HG03442 (cell line): ENCODE results near the gene FNIP2.
A peak's percentile ranks its signal among the peaks of the same experiment; 100 is the strongest.
"Not testable (repeated sequence)": the region's sequence is repeated elsewhere in the genome, so short reads cannot be mapped to it uniquely, and the experiment has no call there.

Experiments
- ATAC-seq: cut with Tn5 transposase; IDR thresholded peaks from one replicate; pipeline ENCODE4 v1.9.1; 2021; ENCODE audit warnings: mild to moderate bottlenecking, moderate library complexity; ENCODE audit not compliant: unreplicated experiment

The FNIP2 gene

DNA sequence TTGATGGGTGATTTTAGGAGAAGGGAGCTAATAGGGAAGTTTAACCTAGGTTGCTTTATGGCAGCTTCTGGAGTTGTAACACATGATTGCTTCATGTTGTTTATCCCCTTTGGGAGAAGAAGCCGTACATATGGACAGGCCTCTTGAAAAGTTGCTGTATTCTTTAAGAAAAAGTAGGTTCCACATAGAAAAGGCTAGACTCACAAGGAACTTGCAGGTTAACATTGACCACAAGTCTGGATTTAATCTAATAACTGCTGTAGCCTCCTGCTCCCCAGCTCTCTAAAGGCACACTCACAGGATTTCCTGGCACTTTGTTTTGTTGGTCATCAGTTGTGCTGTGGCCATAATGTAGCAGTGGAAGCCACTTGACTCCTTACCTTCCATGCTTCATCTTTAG, 19.7 kb downstream of the FNIP2 start:
- no peak for ATAC-seq

DNA sequence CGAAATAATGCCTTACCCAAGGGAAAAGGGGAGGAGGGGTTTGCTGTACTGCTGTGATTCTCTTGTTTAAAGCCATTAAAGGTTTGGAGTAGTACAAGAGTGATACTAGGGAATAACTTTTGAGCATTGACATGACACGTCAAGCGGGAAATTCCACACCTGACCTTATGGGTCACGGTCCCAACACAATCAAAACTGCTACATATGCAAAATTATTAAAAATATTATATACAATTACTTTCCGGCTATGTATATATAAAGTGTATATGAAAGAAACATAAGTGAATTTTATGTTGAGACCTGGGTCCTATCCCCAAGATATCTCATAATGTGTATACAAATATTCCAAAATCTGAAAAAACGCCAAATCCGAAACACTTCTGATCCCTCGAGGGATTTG, 21.0 kb downstream of the FNIP2 start:
- no peak for ATAC-seq

DNA sequence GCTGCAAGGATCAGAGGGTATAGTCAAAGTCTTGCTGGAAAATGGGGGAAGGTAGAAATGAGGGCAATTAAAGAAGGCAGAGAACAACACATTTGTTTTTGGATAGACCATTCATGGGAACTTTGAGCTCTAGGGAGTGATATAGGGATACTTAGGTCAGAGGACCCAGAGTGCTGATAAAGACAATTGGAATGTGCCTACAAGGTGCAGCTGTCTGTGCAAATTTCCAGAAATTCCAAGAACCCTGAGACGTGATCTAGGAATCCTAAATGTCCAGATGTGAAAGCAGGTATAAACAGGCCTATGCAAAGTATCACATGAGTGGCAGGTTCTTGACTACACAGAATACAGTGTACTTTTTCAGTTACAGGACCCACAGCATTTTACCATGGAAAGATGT, 24.2 kb downstream of the FNIP2 start:
- no peak for ATAC-seq

DNA sequence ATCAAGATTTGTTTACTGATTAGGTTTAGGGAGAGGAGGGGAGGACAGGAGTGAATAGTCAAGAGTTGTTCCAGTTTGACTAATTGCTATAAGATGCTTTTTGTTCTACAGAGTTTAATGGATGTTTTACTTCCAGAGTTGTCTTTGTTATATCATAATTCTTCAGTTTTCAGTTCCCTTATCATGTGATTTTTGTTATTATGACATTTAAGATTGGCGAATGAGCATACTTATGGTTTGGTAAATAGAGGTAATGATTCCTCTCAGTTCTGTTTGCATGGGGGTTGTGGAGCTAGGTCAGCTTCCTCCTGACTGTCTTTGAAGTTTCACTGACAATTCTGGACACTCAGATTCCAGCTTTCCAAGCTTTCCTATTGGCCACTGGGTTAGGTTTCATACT, 24.6 kb downstream of the FNIP2 start:
- not testable (repeated sequence) for ATAC-seq

DNA sequence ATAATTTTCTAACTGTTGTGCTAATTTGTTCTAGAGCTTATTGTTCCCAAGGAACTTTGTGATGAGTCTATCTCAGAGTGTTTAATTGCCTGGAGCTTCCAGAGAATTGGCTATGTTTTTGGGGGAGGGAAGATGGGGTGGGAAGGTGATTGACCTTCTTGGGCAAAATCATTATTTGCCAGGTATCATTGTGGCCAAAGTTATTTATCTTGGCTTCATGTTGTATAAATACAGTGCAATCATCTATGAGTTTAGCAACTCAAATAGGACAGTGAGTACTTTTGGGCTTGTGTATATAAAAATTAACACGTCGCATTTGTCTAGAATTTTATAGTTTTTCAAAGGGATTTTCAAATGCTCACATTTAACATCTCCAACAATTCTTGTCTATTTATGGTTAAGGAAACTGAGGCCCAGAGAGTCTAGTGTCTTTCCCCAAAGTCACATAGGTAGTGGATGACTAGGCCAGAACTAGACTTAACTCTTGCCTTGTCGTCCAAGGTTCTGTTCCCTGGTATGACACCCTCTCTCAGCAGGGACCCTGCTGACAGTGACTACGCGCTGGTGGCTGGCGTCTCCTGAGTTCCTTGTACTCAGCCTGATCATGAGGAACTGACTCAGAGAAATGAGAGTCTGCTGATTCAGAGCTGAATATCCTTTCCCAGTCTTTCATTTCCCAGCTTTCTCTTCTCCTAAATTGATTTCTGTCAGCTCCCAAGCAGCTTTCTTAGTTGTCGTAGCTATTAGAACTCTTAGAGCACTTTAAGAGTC, 27.7 kb downstream of the FNIP2 start:
- ATAC-seq: no peak

DNA sequence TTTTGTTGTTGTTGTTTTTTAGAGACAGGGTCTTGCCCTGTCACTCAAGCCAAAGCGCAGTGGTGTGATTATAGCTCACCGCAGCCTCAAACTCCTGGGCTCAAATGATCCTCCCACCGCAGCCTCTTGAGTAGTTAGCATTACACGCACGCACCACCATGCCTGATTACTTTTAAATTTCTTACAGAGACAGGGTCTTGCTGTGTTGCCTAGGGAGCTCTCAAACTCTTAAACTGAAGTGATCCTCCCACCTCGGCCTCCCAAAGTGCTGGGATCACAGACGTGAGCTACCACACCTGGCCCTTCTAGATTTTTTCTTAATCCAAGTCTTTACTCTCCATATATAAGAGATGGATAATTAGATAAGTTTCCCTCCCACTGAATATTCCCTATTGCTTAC, 29.2 kb downstream of the FNIP2 start:
- no peak for ATAC-seq

DNA sequence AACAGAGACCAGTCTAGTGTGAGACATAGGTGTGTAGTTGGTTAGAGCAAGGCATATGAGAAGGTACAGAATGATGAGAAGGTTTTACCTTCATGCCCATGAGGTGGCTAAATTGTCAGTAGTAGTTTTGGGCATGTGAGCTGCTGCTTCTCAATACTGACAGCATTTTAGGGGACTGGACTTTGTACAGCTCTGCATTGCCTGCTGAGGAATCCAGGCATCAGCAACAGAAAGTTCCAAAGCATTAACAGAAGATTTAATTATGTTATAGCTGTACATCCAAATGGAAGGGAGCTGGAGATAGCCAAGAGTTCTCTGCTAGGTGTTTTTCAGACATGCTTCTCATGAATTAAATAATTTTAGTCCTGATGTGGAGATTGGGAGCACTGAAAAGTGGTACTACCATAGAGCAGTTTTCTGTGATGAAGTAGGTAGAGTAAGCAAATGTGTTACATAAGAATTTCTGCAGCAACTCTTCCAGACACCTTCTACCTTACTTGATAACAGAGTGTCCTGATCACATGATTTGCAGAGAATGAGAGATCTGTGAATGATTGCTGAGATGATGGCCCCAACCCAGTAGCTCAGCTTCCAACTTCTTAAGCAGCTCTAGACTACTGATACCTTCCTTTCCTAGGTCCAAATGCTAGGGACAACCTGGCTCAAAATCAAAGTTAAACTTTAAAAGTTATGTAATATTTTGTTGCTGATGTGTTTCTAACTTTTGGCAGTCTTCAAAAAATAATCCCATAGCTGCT, 30.4 kb downstream of the FNIP2 start:
- ATAC-seq: no peak

DNA sequence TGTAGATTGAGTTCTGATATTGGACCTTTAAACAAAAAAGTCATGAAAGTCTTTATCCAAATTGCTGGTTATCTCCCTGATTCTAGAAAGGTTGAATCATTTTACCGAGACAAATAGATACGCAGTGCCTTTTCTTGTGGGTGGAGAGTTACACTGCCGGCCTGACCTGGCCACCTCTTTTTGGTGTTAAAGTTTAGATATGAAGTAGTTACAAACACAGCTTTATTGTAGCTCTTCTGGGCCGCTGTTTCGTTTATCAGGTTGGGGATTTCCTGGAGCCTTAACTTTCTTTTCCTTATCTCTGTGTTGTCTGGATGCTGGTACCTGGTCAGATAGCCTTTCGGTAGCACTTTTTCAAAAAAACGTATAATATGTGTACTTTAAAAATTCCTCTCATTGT, 31.0 kb downstream of the FNIP2 start:
- no peak for ATAC-seq

DNA sequence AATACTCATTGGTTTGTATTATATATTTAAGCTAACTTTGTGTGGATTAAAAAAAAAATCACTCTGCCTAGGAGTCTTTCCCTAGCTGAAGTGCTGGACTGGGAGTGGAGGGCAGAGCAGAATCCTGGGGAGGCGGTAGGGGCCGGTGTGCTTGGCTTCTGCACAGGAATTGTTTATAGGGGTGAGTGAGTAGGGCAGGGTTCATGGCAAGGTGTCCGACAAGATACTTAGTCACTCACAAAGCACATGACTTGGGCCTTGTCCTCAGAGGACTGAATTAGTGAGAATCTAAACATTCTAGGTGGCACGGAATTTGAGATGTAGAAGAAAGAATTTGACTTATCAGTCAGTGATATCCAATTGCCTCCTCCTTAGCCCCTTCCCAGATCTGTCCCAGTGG, 32.2 kb downstream of the FNIP2 start:
- ATAC-seq: no peak

DNA sequence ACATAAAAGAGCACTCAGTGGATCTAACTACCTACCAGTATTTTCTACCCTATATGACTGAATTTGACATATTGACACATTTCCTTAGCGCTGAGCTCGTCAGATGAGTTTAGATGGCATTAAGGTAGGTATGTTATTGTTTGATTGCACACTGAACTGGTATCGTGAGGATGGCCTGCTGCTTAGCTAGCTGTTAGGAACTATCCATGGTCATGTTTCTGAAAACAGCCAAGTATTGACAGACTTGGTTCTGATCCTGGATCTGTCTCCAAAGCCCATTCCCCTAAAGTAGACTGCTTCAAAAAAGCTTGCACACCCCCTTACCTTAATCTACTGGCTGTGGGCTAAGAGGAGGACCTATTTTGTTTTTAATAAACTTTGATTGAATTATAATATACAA, 32.9 kb downstream of the FNIP2 start:
- no peak for ATAC-seq

DNA sequence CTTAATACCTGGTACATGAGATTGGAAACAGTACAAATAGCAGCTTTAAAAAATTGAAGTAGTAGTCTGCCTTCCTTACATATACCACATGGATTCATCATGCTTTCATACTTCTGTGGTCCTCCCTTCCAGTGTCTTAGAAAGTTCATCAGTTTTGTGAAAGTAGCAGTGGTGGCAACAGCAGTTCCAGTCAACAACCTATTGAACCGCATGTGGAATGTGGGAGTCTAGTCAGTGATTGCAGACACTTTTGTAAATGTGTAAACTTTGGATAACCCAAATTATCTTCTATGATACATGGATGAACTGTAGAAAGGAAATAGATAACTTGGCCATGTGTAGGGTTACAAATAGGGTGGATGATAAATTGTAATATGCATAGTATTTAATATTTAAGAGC, 34.1 kb downstream of the FNIP2 start:
- no peak for ATAC-seq

DNA sequence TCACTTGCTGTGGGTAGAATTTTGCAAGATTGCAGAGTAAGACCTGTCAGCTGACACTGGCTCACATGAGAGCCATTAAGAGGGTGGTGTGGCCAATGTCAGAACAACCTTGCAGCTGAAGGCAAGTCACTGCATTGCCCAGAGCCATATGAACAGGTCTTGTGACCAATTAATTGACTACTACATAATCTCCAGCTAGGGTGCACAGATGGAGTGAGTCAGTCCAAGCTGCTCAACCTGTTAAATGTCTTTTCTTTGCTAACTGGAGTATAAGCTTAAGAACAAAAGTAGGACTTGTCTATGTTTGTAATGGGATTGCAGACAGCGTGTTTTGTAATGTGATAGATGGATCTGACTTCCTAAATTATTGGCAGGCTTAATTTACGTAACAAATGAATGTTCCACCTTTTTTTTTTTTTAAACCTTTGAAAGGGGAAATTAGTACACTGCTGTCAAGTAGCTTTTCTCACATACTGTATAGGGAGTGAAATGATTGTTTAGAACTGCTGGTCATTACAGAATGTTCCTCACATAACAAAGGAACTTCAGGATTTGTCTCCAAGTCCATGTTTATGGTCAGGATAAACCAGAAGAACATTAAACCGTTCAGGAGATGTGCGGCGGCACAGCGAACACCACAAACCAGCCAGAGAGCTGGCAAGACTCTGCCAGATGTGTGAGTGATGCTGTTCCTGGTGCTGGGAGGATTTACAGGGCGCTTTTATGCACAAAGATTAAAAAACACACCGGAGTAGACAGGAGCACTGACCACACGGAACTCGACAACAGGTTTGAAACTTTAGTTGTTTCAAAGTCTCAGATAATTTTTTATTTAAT, 37.0 kb downstream of the FNIP2 start:
- ATAC-seq: no peak

DNA sequence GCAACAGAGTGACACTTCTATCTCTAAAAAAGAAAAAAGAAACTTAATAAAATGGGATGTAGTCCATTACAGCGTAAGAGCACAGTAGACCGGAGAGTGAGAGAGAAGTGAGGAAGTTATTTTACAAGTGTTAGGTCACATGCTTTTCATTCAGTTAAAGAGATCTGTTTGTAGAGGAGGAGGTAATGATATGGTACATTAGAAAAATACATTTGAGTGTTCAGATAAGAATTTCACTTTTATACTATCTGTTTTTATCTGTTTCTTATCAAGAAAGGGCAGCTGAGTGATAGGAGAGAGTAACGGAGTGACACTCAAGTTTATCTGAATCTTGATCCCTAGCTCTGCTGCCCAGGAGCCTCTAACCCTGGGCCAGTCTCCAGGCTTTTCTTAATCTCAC, 38.9 kb downstream of the FNIP2 start:
- ATAC-seq: no peak

DNA sequence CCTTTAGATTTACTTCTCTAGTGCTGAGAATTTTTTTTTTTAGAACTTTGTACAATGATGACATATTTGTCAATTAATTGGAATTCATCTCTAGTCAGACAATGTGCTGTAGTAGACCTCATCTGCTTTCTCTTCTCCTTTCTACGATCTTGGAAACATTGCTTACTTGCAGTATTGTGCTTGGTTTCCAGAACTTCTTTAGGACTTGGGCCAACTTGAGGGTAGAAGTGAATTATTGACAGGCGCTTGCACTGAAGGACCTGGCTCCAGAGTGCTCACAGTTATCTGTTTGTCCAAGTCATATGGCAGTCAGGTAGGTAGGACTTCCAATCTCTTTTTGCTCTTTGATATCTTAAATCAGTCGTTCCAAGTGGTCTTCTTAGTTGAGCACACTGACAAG, 39.6 kb downstream of the FNIP2 start:
- no peak for ATAC-seq

DNA sequence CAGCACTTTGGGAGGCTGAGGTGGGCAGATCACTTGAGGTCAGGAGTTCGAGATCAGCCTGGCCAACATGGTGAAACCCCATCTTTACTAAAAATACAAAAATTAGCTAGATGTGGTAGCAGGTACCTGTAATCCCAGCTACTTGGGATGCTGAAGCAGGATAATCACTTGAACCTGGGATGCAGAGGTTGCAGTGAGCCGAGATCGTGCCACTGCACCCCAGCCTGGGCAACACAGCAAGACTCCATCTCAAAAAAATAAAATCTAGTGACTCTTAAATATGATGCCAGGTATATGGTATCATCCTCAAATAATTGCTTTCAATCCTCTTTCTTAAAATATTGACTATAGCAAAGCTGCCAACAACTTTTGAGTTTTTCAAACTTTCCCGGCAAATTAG, 40.4 kb downstream of the FNIP2 start:
- ATAC-seq: not testable (repeated sequence)

DNA sequence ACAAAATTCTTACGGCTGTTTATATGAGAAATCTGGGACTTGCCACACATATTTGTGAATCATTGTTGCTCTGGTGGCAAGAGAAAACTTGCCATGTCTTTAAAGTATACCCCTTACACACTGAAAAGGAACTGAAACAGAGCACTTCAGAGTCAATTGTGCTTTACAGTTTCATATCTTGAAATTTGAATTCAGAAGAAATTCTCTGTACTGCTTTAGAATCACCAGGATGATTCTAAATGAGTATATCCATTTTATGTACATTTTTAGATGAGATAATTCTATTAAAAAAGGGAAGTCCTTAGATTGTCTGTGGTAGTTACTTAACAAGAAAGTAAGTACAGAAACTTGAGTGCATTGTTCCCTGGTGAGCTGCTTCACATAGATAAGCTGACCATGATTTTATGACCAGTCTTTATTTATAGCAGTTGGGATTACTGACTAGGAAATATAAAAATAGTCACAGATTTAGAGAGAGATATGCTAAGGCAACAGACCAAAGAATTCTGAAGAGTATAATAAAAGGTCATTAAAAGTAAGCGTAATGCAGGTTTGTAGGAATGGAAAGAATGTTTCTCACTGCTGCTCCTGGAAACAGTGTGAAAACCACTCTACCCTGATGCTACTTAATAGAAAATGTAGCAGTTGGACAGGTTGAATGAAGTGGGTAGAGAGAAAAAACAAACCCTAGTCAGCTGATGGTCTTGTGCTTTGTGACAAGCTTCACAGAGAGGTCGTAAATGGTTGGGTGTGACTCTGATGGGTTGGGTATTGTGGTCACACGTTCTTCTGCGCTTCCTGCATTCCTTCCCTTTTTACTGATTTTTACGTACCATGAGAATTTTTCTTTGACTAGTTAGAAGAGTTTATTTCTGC, 41.0 kb downstream of the FNIP2 start:
- ATAC-seq: peak; percentile 82

DNA sequence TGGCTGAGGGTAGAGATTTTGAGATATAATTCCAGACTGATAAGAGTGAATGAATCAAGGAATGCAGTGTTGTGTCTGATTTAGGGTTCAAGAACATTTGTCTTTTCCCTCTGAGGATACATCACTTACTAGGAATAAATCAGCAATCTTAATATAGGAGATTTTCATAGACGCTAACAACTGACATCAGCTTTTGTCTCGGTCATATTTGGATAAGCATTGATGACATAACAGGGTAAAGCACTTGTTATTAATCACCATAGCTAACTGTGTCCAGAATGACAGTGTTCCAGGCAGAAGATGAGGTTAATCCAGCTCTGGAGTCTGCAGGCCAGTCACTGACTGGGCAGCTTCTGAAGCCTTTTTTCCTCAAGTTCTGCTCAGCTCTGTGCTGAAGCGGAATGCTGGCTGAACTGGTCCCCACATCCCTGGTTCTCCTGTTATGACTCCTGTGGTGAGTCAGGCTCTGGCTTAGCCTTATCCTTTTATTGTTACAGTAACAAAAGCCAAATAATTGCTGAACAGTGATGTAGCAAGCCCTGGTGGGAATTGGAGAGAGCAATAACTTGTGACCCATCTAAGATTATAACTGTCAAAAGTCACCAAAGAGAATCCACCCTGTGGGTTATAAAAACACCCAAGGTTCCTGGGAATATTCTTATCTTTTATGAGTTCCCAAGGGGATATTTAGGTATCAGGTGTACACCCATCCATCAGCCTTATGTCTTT, 41.8 kb downstream of the FNIP2 start:
- no peak for ATAC-seq

DNA sequence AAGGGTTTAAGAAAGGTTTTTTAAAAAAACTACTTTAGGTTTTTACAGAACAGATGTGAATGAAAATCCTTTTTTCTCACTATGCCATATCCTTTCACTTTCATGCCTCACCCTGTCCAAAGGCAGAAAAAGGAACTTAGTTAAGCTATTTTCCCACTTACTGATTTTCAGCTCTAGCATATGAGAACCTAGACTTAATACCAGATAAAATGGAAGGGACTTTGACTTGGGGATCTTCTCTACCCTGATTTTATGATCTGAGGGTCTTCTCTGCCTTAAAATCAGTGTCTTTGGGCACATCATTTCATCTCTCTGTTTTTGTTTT, 42.4 kb downstream of the FNIP2 start:
- no peak for ATAC-seq

DNA sequence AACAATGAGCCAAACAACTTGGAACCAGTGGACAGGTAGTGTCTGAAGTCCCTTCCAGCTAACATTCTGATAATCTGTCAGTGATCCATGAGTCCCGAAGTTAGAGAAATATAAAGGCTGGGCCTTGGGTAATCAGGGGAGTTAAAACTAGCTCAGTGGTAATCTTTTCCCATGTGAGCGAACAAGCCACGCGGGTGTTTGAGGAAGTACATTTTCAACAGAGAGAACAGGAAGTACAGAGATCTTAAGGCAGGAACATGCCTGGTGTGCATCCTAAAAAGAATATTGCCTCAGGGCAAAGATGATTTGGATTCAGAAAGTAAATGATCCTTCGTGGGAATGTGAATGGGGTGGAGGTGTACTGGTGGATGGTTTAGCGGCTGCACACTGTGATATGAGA, 42.9 kb downstream of the FNIP2 start:
- peak; percentile 21 for ATAC-seq

DNA sequence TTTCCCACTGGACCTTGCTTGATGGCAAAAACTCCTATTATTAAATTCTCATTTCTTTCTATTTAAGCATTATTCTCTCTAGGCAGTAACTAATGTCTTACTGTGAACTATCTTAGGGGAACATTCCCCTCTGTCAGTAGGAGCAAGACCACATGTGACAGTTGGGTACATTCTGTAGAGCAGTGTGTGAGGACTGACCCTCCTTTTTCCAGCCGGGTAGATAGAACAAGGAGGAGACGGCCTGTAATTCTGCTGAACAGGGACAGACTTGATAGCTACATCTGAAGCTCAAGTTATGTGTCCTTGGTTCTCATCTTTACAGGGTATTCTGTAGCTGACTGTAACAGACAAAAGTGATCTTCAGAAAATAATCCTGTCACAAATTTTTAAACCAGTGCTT, 43.3 kb downstream of the FNIP2 start:
- ATAC-seq: no peak
